Caco-2 (cell line): Measurements from ENCODE around the gene GABRB1. TPM values are rescaled to one million over a fixed set of nuclear protein-coding genes. Genes with fewer than 3 reads are reported as not detected.

Source experiments
- BruUV-seq: library from RNA; stranded (reverse); fragments of 400-500 nt; replicated peaks from 2 replicates; lab custom pipeline; 2021; lab: Mats Ljungman, UMichigan
- CTCF ChIA-PET: fragments of 300-600 bp; sonication (Branson Sonifier 250); formaldehyde crosslinking; loops from one replicate; lab custom pipeline; 2022; ENCODE audit warnings: antibody characterized with exemption; lab: Charles Lee
- POLR2A ChIA-PET: fragments of 300-600 bp; sonication (Branson Sonifier 250); formaldehyde crosslinking; loops from one replicate; lab custom pipeline; 2022; ENCODE audit warnings: antibody characterized with exemption; lab: Charles Lee
- DNase-seq, 2 experiments: peaks; one replicate each; pipeline versions ENCODE4 v3.0.0 to v3.0.0-alpha.2; 2020 to 2022
- H3K27me3 ChIP-seq: replicated peaks from 2 replicates; pipeline ENCODE4 v1.6.0; 2011; ENCODE audit warnings: low read length; ENCODE audit not compliant: control insufficient read depth, insufficient read depth
- H3K36me3 ChIP-seq: 2 replicates; pipeline ENCODE4 v1.5.1; 2011; ENCODE audit warnings: low read length; ENCODE audit not compliant: control insufficient read depth, insufficient read depth
- H3K4me1 ChIP-seq: fragments of 250-450 bp; sonication (Bioruptor Pico); 2 replicates; pipeline ENCODE4 v1.5.1; 2020; ENCODE audit warnings: mild to moderate bottlenecking
- H3K4me3 ChIP-seq: 2 replicates; pipeline ENCODE4 v1.5.1; 2011; ENCODE audit warnings: low read depth, mild to moderate bottlenecking, control low read depth, low read length
- H3K9me3 ChIP-seq: fragments of 250-450 bp; sonication (Bioruptor Pico); 2 replicates; pipeline ENCODE4 v1.5.1; 2020; ENCODE audit warnings: mild to moderate bottlenecking, moderate library complexity
- H3K27ac Mint-ChIP-seq: one replicate; pipeline ENCODE4 v1.8.0; 2022; ENCODE audit warnings: mixed read lengths; ENCODE audit not compliant: unreplicated experiment
- H3K27me3 Mint-ChIP-seq: one replicate; pipeline ENCODE4 v1.8.0; 2022; ENCODE audit warnings: mixed read lengths; ENCODE audit not compliant: insufficient read depth, unreplicated experiment
- H3K36me3 Mint-ChIP-seq: one replicate; pipeline ENCODE4 v1.8.0; 2022; ENCODE audit warnings: mild to moderate bottlenecking, mixed read lengths; ENCODE audit not compliant: insufficient read depth, unreplicated experiment
- H3K4me1 Mint-ChIP-seq: one replicate; pipeline ENCODE4 v1.8.0; 2022; ENCODE audit warnings: low read depth, mixed read lengths; ENCODE audit not compliant: unreplicated experiment
- H3K4me3 Mint-ChIP-seq: one replicate; pipeline ENCODE4 v1.8.0; 2022; ENCODE audit warnings: mild to moderate bottlenecking, moderate library complexity, mixed read lengths; ENCODE audit not compliant: unreplicated experiment
- H3K9me3 Mint-ChIP-seq: one replicate; pipeline ENCODE4 v1.8.0; 2022; ENCODE audit warnings: mixed read lengths; ENCODE audit not compliant: unreplicated experiment
- intact Hi-C: fragments of 100-400 bp; cut with micrococcal nuclease; formaldehyde crosslinking; loops from one replicate; pipeline ENCODE4 v1.10.0; 2022; ENCODE audit not compliant: unreplicated experiment
- total RNA-seq: library from RNA; stranded (reverse); gene quantifications from 2 replicates; pipeline ENCODE4 v1.2.3, GENCODE V29; 2022
- TF ChIP-seq, protein P1 (sequence below), 2 experiments: fragments of 200-600 bp in 1 of 2; IDR thresholded peaks; 1 replicate in 1 of 2; 2 replicates in 1 of 2; pipeline versions ENCODE4 v1.5.1 to v1.8.0; 2011 to 2022; ENCODE audit warnings: antibody characterized with exemption in 1 of 2, control low read depth in 1 of 2, inconsistent platforms in 1 of 2, low read depth in 1 of 2, low read length in 1 of 2, mild to moderate bottlenecking in 1 of 2, moderate library complexity in 1 of 2; ENCODE audit not compliant: insufficient read depth in 1 of 2, severe bottlenecking in 1 of 2, unreplicated experiment in 1 of 2

GABRB1 gene
- total RNA-seq, 1 experiment from 2014 or later = 10.3 TPM

DNA sequence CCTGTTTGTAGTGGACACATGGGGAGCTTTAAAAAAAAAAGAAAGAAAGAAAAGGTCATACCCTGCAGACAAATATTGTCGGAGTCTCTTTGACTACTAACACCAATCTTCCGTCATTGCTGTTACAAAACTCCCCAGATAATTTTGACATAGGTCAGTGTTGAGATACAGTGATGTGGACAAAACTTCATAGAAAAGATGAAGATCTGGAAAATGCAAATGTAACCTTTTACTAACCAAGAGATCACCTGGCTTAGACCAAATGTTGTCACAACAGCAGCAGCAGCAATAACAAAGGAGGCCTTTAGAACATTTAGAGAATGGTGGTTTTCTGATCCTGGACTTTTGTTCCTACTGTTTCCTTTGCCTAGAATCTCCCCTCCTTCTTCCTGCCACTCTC, 440.2 kb downstream of the GABRB1 start:
- Histone ChIP-seq H3K9me3 (no peaks in the 10 kb centered on the region; the same call in 1 of the 2 replicates), H3K4me3 (no peak overlapping the region), H3K36me3 (no peaks in the 10 kb centered on the region), H3K4me1 (peaks cover 66% of the 10 kb centered on the region), H3K27me3 (no peaks in the 10 kb centered on the region)
- intact Hi-C loops = no loop called here
- peaks cover 6% of the 10 kb centered on the region for H3K36me3 Mint-ChIP-seq
- H3K27ac Mint-ChIP-seq = no peak overlapping the region
- H3K9me3 Mint-ChIP-seq = no peaks in the 10 kb centered on the region
- no peaks in the 10 kb centered on the region for H3K27me3 Mint-ChIP-seq
- BruUV-seq = no TSS peak
- ChIA-PET POLR2A (interaction anchor here (0.7 kb wide), 1 partner anchor 14 kb away, joined by 5 read pairs; the partner anchor contains the start of gene ATP10D), CTCF (interaction anchor here (4.1 kb wide), 1 partner anchor 13 kb away, joined by 23 read pairs; the partner anchor contains the start of gene ATP10D)
- TF ChIP-seq, protein P1, sequence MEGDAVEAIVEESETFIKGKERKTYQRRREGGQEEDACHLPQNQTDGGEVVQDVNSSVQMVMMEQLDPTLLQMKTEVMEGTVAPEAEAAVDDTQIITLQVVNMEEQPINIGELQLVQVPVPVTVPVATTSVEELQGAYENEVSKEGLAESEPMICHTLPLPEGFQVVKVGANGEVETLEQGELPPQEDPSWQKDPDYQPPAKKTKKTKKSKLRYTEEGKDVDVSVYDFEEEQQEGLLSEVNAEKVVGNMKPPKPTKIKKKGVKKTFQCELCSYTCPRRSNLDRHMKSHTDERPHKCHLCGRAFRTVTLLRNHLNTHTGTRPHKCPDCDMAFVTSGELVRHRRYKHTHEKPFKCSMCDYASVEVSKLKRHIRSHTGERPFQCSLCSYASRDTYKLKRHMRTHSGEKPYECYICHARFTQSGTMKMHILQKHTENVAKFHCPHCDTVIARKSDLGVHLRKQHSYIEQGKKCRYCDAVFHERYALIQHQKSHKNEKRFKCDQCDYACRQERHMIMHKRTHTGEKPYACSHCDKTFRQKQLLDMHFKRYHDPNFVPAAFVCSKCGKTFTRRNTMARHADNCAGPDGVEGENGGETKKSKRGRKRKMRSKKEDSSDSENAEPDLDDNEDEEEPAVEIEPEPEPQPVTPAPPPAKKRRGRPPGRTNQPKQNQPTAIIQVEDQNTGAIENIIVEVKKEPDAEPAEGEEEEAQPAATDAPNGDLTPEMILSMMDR (IDR thresholded peaks at IDR 0.05; ENCODE audit: insufficient read depth in 1 of 2, low read depth in 1 of 2, low read length in 1 of 2, severe bottlenecking in 1 of 2, unreplicated experiment in 1 of 2) = no peak
- H3K4me1 Mint-ChIP-seq = peaks cover 26% of the 10 kb centered on the region
- peak in 1 of 2 experiments; percentile 22 for DNase-seq
- H3K4me3 Mint-ChIP-seq = no peak overlapping the region

DNA sequence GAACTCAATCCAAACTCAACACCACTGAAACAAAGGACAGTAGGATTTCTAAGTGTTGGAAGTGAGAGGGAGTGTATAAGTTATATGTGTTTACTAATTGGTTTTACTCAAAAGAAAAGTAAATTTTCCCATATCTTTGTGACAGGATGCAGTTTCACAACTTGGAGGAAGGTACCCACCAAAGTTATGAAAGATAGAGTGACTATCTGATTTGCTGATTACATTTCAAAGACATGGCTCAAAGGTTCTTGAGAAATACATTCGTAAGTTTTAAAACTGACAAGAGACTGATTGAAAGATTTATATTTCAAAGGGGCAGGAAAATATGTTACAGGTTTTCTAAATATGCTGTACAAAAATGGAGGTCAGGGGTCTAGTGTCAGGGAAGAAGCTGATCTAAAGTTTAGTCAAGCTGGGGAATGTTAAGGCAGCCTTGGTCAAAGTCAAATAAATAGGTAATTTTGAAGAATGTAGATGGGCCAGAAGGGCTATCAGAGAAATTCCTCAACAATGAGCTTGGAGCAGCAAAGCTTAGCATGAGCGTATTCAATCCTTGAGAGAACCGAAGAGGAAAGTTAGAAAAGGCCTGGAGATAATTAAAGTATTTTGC, 441.9 kb downstream of the GABRB1 start:
- Mint-ChIP-seq H3K9me3 (no peaks in the 10 kb centered on the region), H3K27me3 (no peaks in the 10 kb centered on the region), H3K4me1 (peaks cover 26% of the 10 kb centered on the region), H3K4me3 (peak overlapping the region; percentile 33), H3K36me3 (peaks cover 6% of the 10 kb centered on the region), H3K27ac (peak overlapping the region; percentile 79)
- CTCF ChIA-PET = interaction anchor here (0.5 to 4.1 kb wide), 4 partner anchors 10 to 237 kb away, joined by 3 to 23 read pairs (median 4); partner anchors contain the start of genes ATP10D and COMMD8
- intact Hi-C loops = loop anchor here (1.0 kb wide), 2 partner anchors 12 to 58 kb away; partner anchors contain the start of gene ATP10D
- Histone ChIP-seq H3K9me3 (no peaks in the 10 kb centered on the region; the same call in 1 of the 2 replicates), H3K27me3 (no peaks in the 10 kb centered on the region), H3K4me3 (no peak overlapping the region), H3K36me3 (no peaks in the 10 kb centered on the region), H3K4me1 (peaks cover 66% of the 10 kb centered on the region)
- no TSS peak for BruUV-seq
- peak; percentile 40 to 58 for DNase-seq
- POLR2A ChIA-PET = interaction anchor here (1.1 to 2.1 kb wide), 2 partner anchors 10 to 11 kb away, joined by 9 to 11 read pairs; partner anchors contain the start of genes ATP10D and COMMD8
- TF ChIP-seq, protein P1 (IDR thresholded peaks at IDR 0.05; ENCODE audit: insufficient read depth in 1 of 2, low read depth in 1 of 2, low read length in 1 of 2, severe bottlenecking in 1 of 2, unreplicated experiment in 1 of 2) = no peak

DNA sequence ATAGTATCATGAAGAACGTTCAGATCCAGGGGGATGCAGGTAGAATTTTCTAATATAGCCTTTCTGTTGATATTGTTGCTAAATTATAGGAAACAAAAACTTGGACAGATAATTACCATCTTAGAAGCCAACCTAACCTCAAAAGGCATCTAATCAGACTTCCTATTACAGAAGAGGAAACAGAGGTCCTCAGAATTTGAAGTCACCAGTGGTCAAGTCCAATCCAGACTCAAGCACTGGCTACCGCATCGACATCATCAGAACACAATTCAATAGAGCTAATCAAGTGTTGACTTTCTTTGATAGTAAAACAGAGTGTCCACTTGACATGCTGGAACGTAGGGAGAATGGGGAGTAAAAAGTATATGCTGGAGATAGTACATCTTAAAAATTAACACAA, 443.4 kb downstream of the GABRB1 start:
- intact Hi-C loops = no loop called here
- Mint-ChIP-seq H3K9me3 (no peaks in the 10 kb centered on the region), H3K27me3 (no peaks in the 10 kb centered on the region), H3K36me3 (peaks cover 6% of the 10 kb centered on the region), H3K4me3 (no peak overlapping the region), H3K4me1 (peaks cover 27% of the 10 kb centered on the region), H3K27ac (no peak overlapping the region)
- H3K4me1 ChIP-seq = peaks cover 50% of the 10 kb centered on the region
- no peaks in the 10 kb centered on the region; the same call in 1 of the 2 replicates for H3K9me3 ChIP-seq
- TF ChIP-seq, protein P1 (IDR thresholded peaks at IDR 0.05; ENCODE audit: insufficient read depth in 1 of 2, low read depth in 1 of 2, low read length in 1 of 2, severe bottlenecking in 1 of 2, unreplicated experiment in 1 of 2) = no peak
- no TSS peak for BruUV-seq
- H3K4me3 ChIP-seq = no peak overlapping the region
- POLR2A ChIA-PET = no interaction called here
- no peak for DNase-seq
- no peaks in the 10 kb centered on the region for H3K27me3 ChIP-seq
- CTCF ChIA-PET = no interaction called here
- H3K36me3 ChIP-seq = no peaks in the 10 kb centered on the region
